K562 (cell line): ENCODE measurements around the gene LMNA. TPM values are rescaled to one million over a fixed set of nuclear protein-coding genes. Genes with fewer than 3 reads are reported as not detected.
A peak's percentile ranks its signal among the peaks of the same experiment; 100 is the strongest.

ENCODE experiments used
- ATAC-seq: fragments of 200-7000 bp; cut with Tn5 transposase; 3 replicates; pipeline ENCODE4 v1.9.1; 2020; ENCODE audit warnings: moderate library complexity
- BruUV-seq: library from RNA; stranded (reverse); fragments of 400-500 nt; replicated peaks from 2 replicates; lab custom pipeline; 2021; lab: Mats Ljungman, UMichigan
- CTCF ChIA-PET: fragments of 300-600 bp; formaldehyde crosslinking; extraction: SDS; loops from one replicate; lab custom pipeline; 2021; ENCODE audit warnings: low intra/inter-chr PET ratio; lab: Yijun Ruan, JAX
- POLR2A ChIA-PET: fragments of 300-600, 350-650 bp; sonication (Branson Sonifier 250); formaldehyde crosslinking; extraction: SDS; loops from one replicate; lab custom pipeline; 2021; ENCODE audit warnings: antibody characterized with exemption, inconsistent platforms; lab: Yijun Ruan, JAX
- DNase-seq, 4 experiments: peaks; one replicate each; pipeline versions ENCODE4 v3.0.0 to v3.0.0-alpha.2; 2011 to 2018; ENCODE audit warnings: low spot score in 3 of 4, mixed read lengths in 3 of 4; ENCODE audit errors: extremely low read depth in 1 of 4
- FAIRE-seq: peaks from 2 replicates; lab custom pipeline; 2011; peaks lifted over from hg19 to GRCh38; lab: Jason Lieb, UNC
- H2AFZ ChIP-seq: 2 replicates; pipeline ENCODE4 v1.6.0; 2011; ENCODE audit warnings: low read depth, low read length, control low read depth, inconsistent platforms
- H3K27ac ChIP-seq: fragments of 200-600 bp; 3 replicates; pipeline ENCODE4 v1.8.0; 2011; ENCODE audit warnings: low read depth, mild to moderate bottlenecking, control low read depth, inconsistent platforms, low read length, moderate library complexity, mixed read lengths; ENCODE audit errors: extremely low read depth
- H3K27me3 ChIP-seq, 2 experiments: fragments of 300-600 bp in 1 of 2; 2 replicates in 1 of 2; 3 replicates in 1 of 2; pipeline versions ENCODE4 v1.6.0 to v1.8.0; 2011; ENCODE audit warnings: inconsistent platforms in 2 of 2, low read length in 2 of 2, mild to moderate bottlenecking in 1 of 2, mixed read lengths in 1 of 2, moderate library complexity in 1 of 2; ENCODE audit not compliant: control insufficient read depth in 2 of 2, insufficient read depth in 2 of 2
- H3K36me3 ChIP-seq: fragments of 300-600 bp; 3 replicates; pipeline ENCODE4 v1.8.0; 2011; ENCODE audit warnings: mild to moderate bottlenecking, low read length, inconsistent platforms; ENCODE audit not compliant: control insufficient read depth, insufficient read depth
- H3K4me1 ChIP-seq, 2 experiments: fragments of 200-600 bp in 1 of 2; replicated peaks in 1 of 2; 2 replicates in 1 of 2; 3 replicates in 1 of 2; pipeline versions ENCODE4 v1.5.1 to v1.8.0; 2011; ENCODE audit warnings: inconsistent platforms in 2 of 2, low read length in 2 of 2, mild to moderate bottlenecking in 1 of 2, mixed read lengths in 1 of 2, moderate library complexity in 1 of 2; ENCODE audit not compliant: control insufficient read depth in 2 of 2, insufficient read depth in 2 of 2
- H3K4me2 ChIP-seq: 2 replicates; pipeline ENCODE4 v1.6.1; 2011; ENCODE audit warnings: low read length, control low read depth, inconsistent platforms, mixed read lengths; ENCODE audit not compliant: insufficient read depth
- H3K4me3 ChIP-seq: fragments of 200-600 bp; sonication (generic), shearing (Covaris generic); 2 replicates; pipeline ENCODE4 v1.5.1; 2016; ENCODE audit warnings: control low read depth, inconsistent platforms
- H3K79me2 ChIP-seq: fragments of 200-600 bp; 3 replicates; pipeline ENCODE4 v1.8.0; 2011; ENCODE audit warnings: low read length, inconsistent platforms; ENCODE audit not compliant: control insufficient read depth, insufficient read depth
- H3K9ac ChIP-seq, 2 experiments: 2 replicates each; pipeline versions ENCODE4 v1.6.0 to v1.6.1; 2011; ENCODE audit warnings: low read depth in 2 of 2, low read length in 2 of 2, control low read depth in 1 of 2, inconsistent platforms in 1 of 2, mild to moderate bottlenecking in 1 of 2, mixed read lengths in 1 of 2; ENCODE audit not compliant: insufficient read depth in 1 of 2
- H3K9me1 ChIP-seq: one replicate; pipeline ENCODE4 v1.6.0; 2011; ENCODE audit warnings: inconsistent platforms, mild to moderate bottlenecking, low read length, moderate library complexity; ENCODE audit not compliant: control insufficient read depth, insufficient read depth
- H3K9me3 ChIP-seq: replicated peaks from 2 replicates; pipeline ENCODE4 v1.5.1; 2011; ENCODE audit warnings: low read depth, low read length, inconsistent platforms; ENCODE audit not compliant: control insufficient read depth, insufficient read depth
- H4K20me1 ChIP-seq: replicated peaks from 2 replicates; pipeline ENCODE4 v1.6.1; 2011; ENCODE audit warnings: low read length, inconsistent platforms, mixed read lengths; ENCODE audit not compliant: control insufficient read depth, insufficient read depth
- GABPB1 ChIP-seq: sonication (generic); formaldehyde crosslinking; IDR thresholded peaks from 2 replicates; pipeline ENCODE4 v1.8.0; 2022; ENCODE audit warnings: mild to moderate bottlenecking, missing genetic modification reagents
- HNRNPH1 ChIP-seq: fragments of 200-400 bp; formaldehyde crosslinking; optimal IDR thresholded peaks from 2 replicates; pipeline ENCODE3; 2017; ENCODE audit warnings: low read depth, mild to moderate bottlenecking, low read length, moderate library complexity
- L3MBTL2 ChIP-seq: fragments of 450-650 bp; IDR thresholded peaks from 2 replicates; pipeline ENCODE4 v1.6.1; 2016; ENCODE audit warnings: mild to moderate bottlenecking, moderate library complexity
- PHF20 ChIP-seq: fragments of 450-650 bp; IDR thresholded peaks from 2 replicates; pipeline ENCODE4 v1.6.1; 2018; ENCODE audit not compliant: partially characterized antibody
- WGBS: fragments of 100-300 bp; shearing (Covaris generic); methylation state at CpG from one replicate; pipeline ENCODE4 v1.1.6; 2016; ENCODE audit warnings: low coverage, mixed read lengths; ENCODE audit not compliant: insufficient coverage; ENCODE audit errors: missing lambda C conversion rate; 5-methylcytosine and 5-hydroxymethylcytosine counted together
- in situ Hi-C: fragments of 300-500 bp; cut with MboI; formaldehyde crosslinking; loops from 4 replicates; pipeline ENCODE4 v1.15.0; 2018; ENCODE audit warnings: inconsistent platforms, mixed read lengths
- intact Hi-C: fragments of 100-400 bp; cut with micrococcal nuclease; formaldehyde crosslinking; loops from 2 replicates; pipeline ENCODE4 v1.14.2; 2022
- polyA plus RNA-seq, 8 experiments: library from polyadenylated mRNA; depleted of rRNA in 4 of 8; stranded (reverse) in 5 of 8; unstranded in 3 of 8; fragments of >200 nt; fragmentation: Nextera tagmentation in 2 of 8; fragmentation: Illumina TruSeq in 1 of 8; extraction: Ambion mirVana in 2 of 8; extraction: Trizol in 1 of 8; gene quantifications; 2 replicates each; pipeline versions ENCODE4 v1.2.1 to v1.2.3, GENCODE V29; 2011 to 2014; ENCODE audit warnings: inconsistent platforms in 1 of 8, missing spikeins in 1 of 8
- total RNA-seq, 7 experiments: library from RNA; depleted of rRNA in 6 of 7; stranded (reverse); fragments of >200 nt in 6 of 7; fragmentation: Illumina TruSeq in 2 of 7; extraction: Trizol in 2 of 7; gene quantifications; 2 replicates each; pipeline versions ENCODE4 v1.2.1 to v1.2.3, GENCODE V29; 2011 to 2021; ENCODE audit warnings: low replicate concordance in 1 of 7
- TF ChIP-seq, protein P1 (sequence below): fragments of 250-450 bp; sonication (Bioruptor Pico); IDR thresholded peaks from 2 replicates; pipeline ENCODE4 v1.8.0; 2021; ENCODE audit warnings: borderline replicate concordance, mild to moderate bottlenecking, moderate library complexity; ENCODE audit not compliant: poor library complexity, severe bottlenecking
- TF ChIP-seq, protein P2 (sequence below), 2 experiments: fragments of 450-650 bp in 1 of 2; sonication (generic) in 1 of 2; formaldehyde crosslinking in 1 of 2; IDR thresholded peaks; 2 replicates each; pipeline versions ENCODE4 v1.7.1 to v1.9.0; 2016 to 2022; ENCODE audit warnings: inconsistent platforms in 1 of 2, mild to moderate bottlenecking in 1 of 2, missing genetic modification reagents in 1 of 2

LMNA gene
- total and polyA plus RNA-seq, 9 of the 15 experiments (the other 6 are each of a cell fraction or from before 2014, with no cell fraction given), result 1.00 to 347 (median 88.2) TPM

DNA sequence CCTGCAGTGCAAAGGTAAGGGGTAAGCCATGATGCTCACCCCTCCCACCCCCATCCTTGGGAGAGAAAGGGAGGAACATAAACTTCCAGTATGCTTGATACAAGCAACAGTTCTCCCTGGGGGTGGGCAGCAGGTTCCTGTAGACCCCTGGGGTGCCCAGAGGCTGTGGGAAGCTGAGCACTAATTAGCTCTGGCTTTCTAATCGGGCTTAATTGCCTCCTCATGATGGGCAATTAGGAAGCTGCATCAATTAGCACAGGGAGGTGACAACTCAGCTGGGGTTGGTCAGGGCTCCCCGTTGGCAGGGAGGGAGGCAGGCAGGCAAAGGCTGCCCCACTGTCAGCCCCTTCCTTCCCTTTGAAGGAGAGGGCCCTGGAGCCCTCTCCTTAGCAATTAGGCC, 15.7 kb upstream of the LMNA start:
- H3K4me1 ChIP-seq, result peaks cover under 1 to 21% of the 10 kb centered on the region in 2 experiments
- FAIRE-seq (no peak), ATAC-seq (no peak), DNase-seq (no peak)
- no peak overlapping the region for H3K4me3 ChIP-seq
- ChIA-PET POLR2A (interaction anchor here (0.7 to 12.5 kb wide), 7 partner anchors 11 to 168 kb away, joined by 3 to 164 read pairs (median 4); partner anchors contain the start of gene LMNA), CTCF (interaction anchor here (0.7 to 3.4 kb wide), 3 partner anchors 8 to 32 kb away, joined by 3 to 71 read pairs (median 3); no protein-coding TSS in a partner anchor)
- WGBS, result 24% methylated on average over 2 of the region's 2 CpGs
- BruUV-seq, result no TSS peak
- H4K20me1 ChIP-seq, result no peaks in the 10 kb centered on the region
- in situ Hi-C loops (no loop called here), intact Hi-C loops (loop anchor here (5.0 to 10.0 kb wide), 2 partner anchors 129 to 346 kb away; no protein-coding TSS in a partner anchor)
- H3K36me3 ChIP-seq, result no peaks in the 10 kb centered on the region
- no peak overlapping the region for H3K4me2 ChIP-seq
- no peaks in the 10 kb centered on the region for H3K9me3 ChIP-seq
- no peaks in the 10 kb centered on the region for H3K79me2 ChIP-seq
- H2AFZ ChIP-seq, result no peak overlapping the region
- no peaks in the 10 kb centered on the region for H3K9me1 ChIP-seq
- TF ChIP-seq HNRNPH1 (no peak), GABPB1 (no peak), L3MBTL2 (no peak), PHF20 (no peak)
- TF ChIP-seq, protein P1, sequence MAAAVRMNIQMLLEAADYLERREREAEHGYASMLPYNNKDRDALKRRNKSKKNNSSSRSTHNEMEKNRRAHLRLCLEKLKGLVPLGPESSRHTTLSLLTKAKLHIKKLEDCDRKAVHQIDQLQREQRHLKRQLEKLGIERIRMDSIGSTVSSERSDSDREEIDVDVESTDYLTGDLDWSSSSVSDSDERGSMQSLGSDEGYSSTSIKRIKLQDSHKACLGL (CRISPR knock-in tag), result no peak
- TF ChIP-seq, protein P2, sequence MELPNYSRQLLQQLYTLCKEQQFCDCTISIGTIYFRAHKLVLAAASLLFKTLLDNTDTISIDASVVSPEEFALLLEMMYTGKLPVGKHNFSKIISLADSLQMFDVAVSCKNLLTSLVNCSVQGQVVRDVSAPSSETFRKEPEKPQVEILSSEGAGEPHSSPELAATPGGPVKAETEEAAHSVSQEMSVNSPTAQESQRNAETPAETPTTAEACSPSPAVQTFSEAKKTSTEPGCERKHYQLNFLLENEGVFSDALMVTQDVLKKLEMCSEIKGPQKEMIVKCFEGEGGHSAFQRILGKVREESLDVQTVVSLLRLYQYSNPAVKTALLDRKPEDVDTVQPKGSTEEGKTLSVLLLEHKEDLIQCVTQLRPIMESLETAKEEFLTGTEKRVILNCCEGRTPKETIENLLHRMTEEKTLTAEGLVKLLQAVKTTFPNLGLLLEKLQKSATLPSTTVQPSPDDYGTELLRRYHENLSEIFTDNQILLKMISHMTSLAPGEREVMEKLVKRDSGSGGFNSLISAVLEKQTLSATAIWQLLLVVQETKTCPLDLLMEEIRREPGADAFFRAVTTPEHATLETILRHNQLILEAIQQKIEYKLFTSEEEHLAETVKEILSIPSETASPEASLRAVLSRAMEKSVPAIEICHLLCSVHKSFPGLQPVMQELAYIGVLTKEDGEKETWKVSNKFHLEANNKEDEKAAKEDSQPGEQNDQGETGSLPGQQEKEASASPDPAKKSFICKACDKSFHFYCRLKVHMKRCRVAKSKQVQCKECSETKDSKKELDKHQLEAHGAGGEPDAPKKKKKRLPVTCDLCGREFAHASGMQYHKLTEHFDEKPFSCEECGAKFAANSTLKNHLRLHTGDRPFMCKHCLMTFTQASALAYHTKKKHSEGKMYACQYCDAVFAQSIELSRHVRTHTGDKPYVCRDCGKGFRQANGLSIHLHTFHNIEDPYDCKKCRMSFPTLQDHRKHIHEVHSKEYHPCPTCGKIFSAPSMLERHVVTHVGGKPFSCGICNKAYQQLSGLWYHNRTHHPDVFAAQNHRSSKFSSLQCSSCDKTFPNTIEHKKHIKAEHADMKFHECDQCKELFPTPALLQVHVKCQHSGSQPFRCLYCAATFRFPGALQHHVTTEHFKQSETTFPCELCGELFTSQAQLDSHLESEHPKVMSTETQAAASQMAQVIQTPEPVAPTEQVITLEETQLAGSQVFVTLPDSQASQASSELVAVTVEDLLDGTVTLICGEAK (IDR thresholded peaks at IDR 0.05), result no peak
- TF ChIP-seq, protein P2 (CRISPR knock-in tag; IDR thresholded peaks at IDR 0.05), result no peak
- H3K27ac ChIP-seq, result no peak overlapping the region
- no peaks in the 10 kb centered on the region for H3K27me3 ChIP-seq
- H3K9ac ChIP-seq, result peak overlapping the region in 1 of 2 experiments; percentile 43; a peak in 1 of 4 replicates
